Gastrocnemius medialis (tissue), 4 donors: ENCODE results near the gene MYL1. TPM values are rescaled to one million over a fixed set of nuclear protein-coding genes. Genes with fewer than 3 reads are reported as not detected.

Experiments used
- ATAC-seq, 2 donors: fragments of 150-250 bp; one replicate each; pipeline ENCODE4 v1.9.1; 2016
- DNase-seq, 2 donors: peaks; one replicate each; pipeline ENCODE4 v3.0.0-alpha.2; 2019
- H3K27ac ChIP-seq, 4 donors: fragments of 200-600 bp; sonication (generic); 1 replicate in 1 of 4; 2 replicates in 3 of 4; pipeline ENCODE4 v1.5.1; 2016 to 2018; ENCODE audit warnings: mild to moderate bottlenecking in 2 of 4, moderate library complexity in 1 of 4
- H3K27me3 ChIP-seq, 3 donors: fragments of 200-600 bp; sonication (generic) in 2 of 3; 1 replicate in 1 of 3; 2 replicates in 2 of 3; pipeline versions ENCODE4 v1.5.1 to v1.6.0; 2016 to 2019; ENCODE audit warnings: mild to moderate bottlenecking in 1 of 3, moderate library complexity in 1 of 3
- H3K36me3 ChIP-seq, 2 donors: fragments of 200-600 bp; sonication (generic) in 1 of 2; one replicate each; pipeline ENCODE4 v1.5.1; 2017 to 2018
- H3K4me1 ChIP-seq, 2 donors: fragments of 200-600 bp; sonication (generic) in 1 of 2; one replicate each; pipeline ENCODE4 v1.5.1; 2016 to 2017; ENCODE audit warnings: mild to moderate bottlenecking in 2 of 2
- H3K4me3 ChIP-seq, 4 donors: fragments of 200-600 bp; sonication (generic) in 3 of 4; 1 replicate in 1 of 4; 2 replicates in 3 of 4; pipeline ENCODE4 v1.5.1; 2016 to 2019; ENCODE audit warnings: mild to moderate bottlenecking in 2 of 4
- H3K9me3 ChIP-seq, 3 donors: fragments of 200-600 bp; sonication (generic) in 2 of 3; 1 replicate in 1 of 3; 2 replicates in 2 of 3; pipeline ENCODE4 v1.5.1; 2016 to 2019
- CTCF ChIP-seq, 5 experiments: fragments of 450-650 bp in 3 of 5; fragments of 200-600 bp in 2 of 5; sonication (generic) in 2 of 5; IDR thresholded peaks in 4 of 5; conservative IDR thresholded peaks in 1 of 5; 1 replicate in 4 of 5; 2 replicates in 1 of 5; pipeline ENCODE4 v1.5.1; 2016 to 2019; ENCODE audit warnings: antibody characterized with exemption in 5 of 5, mild to moderate bottlenecking in 3 of 5, moderate library complexity in 3 of 5
- POLR2A ChIP-seq, 2 donors: fragments of 450-650 bp; IDR thresholded peaks; one replicate each; pipeline ENCODE4 v1.6.1; 2017; ENCODE audit warnings: antibody characterized with exemption in 2 of 2, mild to moderate bottlenecking in 2 of 2, moderate library complexity in 2 of 2
- in situ Hi-C, 4 donors: fragments of 200-750 bp; cut with MboI; loops; one replicate each; pipeline versions ENCODE4 v1.15.0 to v1.8.0; 2017; ENCODE audit warnings: low sequenced_read_pairs in 4 of 4
- intact Hi-C: fragments of 100-400 bp; cut with DNase I; formaldehyde crosslinking; loops from one replicate; pipeline ENCODE4 v1.15.1; 2023; ENCODE audit warnings: low total_unique reads
- total RNA-seq, 4 donors: library from RNA; depleted of rRNA; stranded (reverse); fragments of >200 nt; gene quantifications; one replicate each; pipeline versions ENCODE4 v1.1.0 to v1.2.3, GENCODE V29; 2016

Gene MYL1
- total RNA-seq, 4 donors from 2014 or later = 1,242 to 7,433 (median 2,317) TPM

- no peaks in the 10 kb centered on the region for H3K9me3 ChIP-seq
- peak overlapping the region in 3 of 4 donors; percentile 52 to 78 (median 77) for H3K27ac ChIP-seq
- H3K4me3 ChIP-seq = no peak overlapping the region
- in situ Hi-C loops (no loop called here), intact Hi-C loops (no loop called here)
- TF ChIP-seq POLR2A (IDR thresholded peaks at IDR 0.05) (no peak), CTCF (IDR thresholded peaks at IDR 0.05 in 4 of 5, conservative IDR thresholded peaks at IDR 0.05 in 1 of 5) (no peak)
- no peaks in the 10 kb centered on the region for H3K27me3 ChIP-seq
- H3K36me3 ChIP-seq = no peaks in the 10 kb centered on the region
- no peak for DNase-seq
- no peak for ATAC-seq
- H3K4me1 ChIP-seq = peaks cover 12 to 13% of the 10 kb centered on the region in 2 donors
These were observed 27.7 kb downstream of the MYL1 start for GRCh38 chr2:210287301-210287700.

GRCh38 chr2:210286123-210286680 lies 28.8 kb downstream of the MYL1 start:
- in situ Hi-C loops = no loop called here
- DNase-seq = no peak

DNA sequence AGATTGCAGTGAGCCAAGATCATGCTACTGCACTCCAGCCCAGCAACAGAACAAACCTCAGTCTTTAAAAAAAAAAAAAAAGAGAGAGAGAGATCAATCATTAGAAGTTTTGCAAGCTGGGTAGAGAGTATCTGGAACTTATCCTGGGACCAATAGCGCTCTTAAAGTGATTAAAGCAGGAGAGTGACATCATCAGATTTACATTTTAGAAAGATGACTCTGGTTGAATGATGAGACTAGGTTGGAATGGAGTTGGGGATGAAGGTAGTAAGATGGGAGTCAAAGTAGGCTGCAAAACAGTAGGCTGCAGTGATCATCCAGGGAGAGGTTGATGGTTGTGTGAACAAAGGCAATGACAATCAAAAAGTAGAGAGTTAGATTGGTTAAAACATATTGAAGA lies 37.8 kb downstream of the MYL1 start:
- H3K9me3 ChIP-seq = no peaks in the 10 kb centered on the region
- ATAC-seq (no peak), DNase-seq (no peak)
- intact Hi-C loops = no loop called here
- no peak overlapping the region for H3K4me3 ChIP-seq
- no peaks in the 10 kb centered on the region for H3K4me1 ChIP-seq
- H3K27ac ChIP-seq = no peak overlapping the region
- no peaks in the 10 kb centered on the region for H3K36me3 ChIP-seq
- no peaks in the 10 kb centered on the region for H3K27me3 ChIP-seq
- in situ Hi-C loops = no loop called here
- no peak for TF ChIP-seq POLR2A (IDR thresholded peaks at IDR 0.05)
- no peak for TF ChIP-seq CTCF (IDR thresholded peaks at IDR 0.05 in 4 of 5, conservative IDR thresholded peaks at IDR 0.05 in 1 of 5)

More at GRCh38 chr2:210286123-210286680, 28.8 kb downstream of the MYL1 start:
- H3K27ac ChIP-seq = no peak overlapping the region
- no peaks in the 10 kb centered on the region for H3K27me3 ChIP-seq
- intact Hi-C loops = no loop called here
- no peak overlapping the region for H3K4me3 ChIP-seq
- peaks cover 12 to 13% of the 10 kb centered on the region in 2 donors for H3K4me1 ChIP-seq
- no peaks in the 10 kb centered on the region for H3K36me3 ChIP-seq
- no peak for ATAC-seq
- no peaks in the 10 kb centered on the region for H3K9me3 ChIP-seq
- TF ChIP-seq POLR2A (IDR thresholded peaks at IDR 0.05) (no peak), CTCF (IDR thresholded peaks at IDR 0.05 in 4 of 5, conservative IDR thresholded peaks at IDR 0.05 in 1 of 5) (no peak)

GRCh38 chr2:210271300-210271699 lies 43.7 kb downstream of the MYL1 start:
- in situ Hi-C loops = no loop called here

More at GRCh38 chr2:210271300-210271699, 43.7 kb downstream of the MYL1 start:
- TF ChIP-seq POLR2A (IDR thresholded peaks at IDR 0.05) (no peak), CTCF (IDR thresholded peaks at IDR 0.05 in 4 of 5, conservative IDR thresholded peaks at IDR 0.05 in 1 of 5) (no peak)
- Histone ChIP-seq H3K36me3 (no peaks in the 10 kb centered on the region), H3K4me1 (no peaks in the 10 kb centered on the region), H3K27ac (no peak overlapping the region), H3K27me3 (no peaks in the 10 kb centered on the region), H3K4me3 (no peak overlapping the region), H3K9me3 (no peaks in the 10 kb centered on the region)
- intact Hi-C loops = no loop called here
- no peak for ATAC-seq
- DNase-seq = no peak
